ENCODE results near the gene CD81.

Gene CD81

DNA sequence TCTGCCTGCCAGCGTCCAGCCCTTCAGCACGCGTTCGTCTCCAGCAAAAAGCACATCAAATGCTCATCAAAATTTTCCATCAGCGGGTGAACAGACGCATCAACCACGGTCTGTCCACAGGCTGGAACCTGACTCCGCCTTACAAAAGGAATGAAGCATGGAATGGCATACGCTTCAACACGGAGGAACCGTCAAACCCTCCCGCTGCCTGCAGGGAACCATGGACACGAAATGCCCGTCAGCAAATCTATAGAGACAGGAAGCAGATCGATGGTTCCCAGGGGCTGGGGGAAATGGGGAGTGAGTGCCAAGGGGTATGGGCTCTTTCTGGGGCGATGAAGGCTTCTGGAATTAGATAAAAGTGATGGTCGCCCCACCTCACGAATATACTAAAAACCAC, 39.7 kb downstream of the CD81 start:
- Histone ChIP-seq H3K27ac (ENCODE audit: poor library complexity, severe bottlenecking) (no peak overlapping the region), H3K27me3 (ENCODE audit: insufficient read depth, poor library complexity, severe bottlenecking) (no peaks in the 10 kb centered on the region), H3K9me3 (ENCODE audit: severe bottlenecking) (no peaks in the 10 kb centered on the region), H3K4me1 (ENCODE audit: insufficient read depth, poor library complexity, severe bottlenecking) (no peaks in the 10 kb centered on the region), H3K36me3 (ENCODE audit: low read depth) (no peaks in the 10 kb centered on the region), H3K4me3 (ENCODE audit: severe bottlenecking) (no peak overlapping the region)
- no peak for DNase-seq (ENCODE audit: low spot score)
- no peak for ATAC-seq (ENCODE audit: low read depth)
- TF ChIP-seq, protein P1, sequence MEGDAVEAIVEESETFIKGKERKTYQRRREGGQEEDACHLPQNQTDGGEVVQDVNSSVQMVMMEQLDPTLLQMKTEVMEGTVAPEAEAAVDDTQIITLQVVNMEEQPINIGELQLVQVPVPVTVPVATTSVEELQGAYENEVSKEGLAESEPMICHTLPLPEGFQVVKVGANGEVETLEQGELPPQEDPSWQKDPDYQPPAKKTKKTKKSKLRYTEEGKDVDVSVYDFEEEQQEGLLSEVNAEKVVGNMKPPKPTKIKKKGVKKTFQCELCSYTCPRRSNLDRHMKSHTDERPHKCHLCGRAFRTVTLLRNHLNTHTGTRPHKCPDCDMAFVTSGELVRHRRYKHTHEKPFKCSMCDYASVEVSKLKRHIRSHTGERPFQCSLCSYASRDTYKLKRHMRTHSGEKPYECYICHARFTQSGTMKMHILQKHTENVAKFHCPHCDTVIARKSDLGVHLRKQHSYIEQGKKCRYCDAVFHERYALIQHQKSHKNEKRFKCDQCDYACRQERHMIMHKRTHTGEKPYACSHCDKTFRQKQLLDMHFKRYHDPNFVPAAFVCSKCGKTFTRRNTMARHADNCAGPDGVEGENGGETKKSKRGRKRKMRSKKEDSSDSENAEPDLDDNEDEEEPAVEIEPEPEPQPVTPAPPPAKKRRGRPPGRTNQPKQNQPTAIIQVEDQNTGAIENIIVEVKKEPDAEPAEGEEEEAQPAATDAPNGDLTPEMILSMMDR (IDR thresholded peaks at IDR 0.05; ENCODE audit: poor library complexity, severe bottlenecking): no peak

GRCh38 chr11:2417856-2418692, 41.0 kb downstream of the CD81 start:
- TF ChIP-seq, protein P1 (IDR thresholded peaks at IDR 0.05; ENCODE audit: poor library complexity, severe bottlenecking): no peak
- H3K4me1 ChIP-seq (ENCODE audit: insufficient read depth, poor library complexity, severe bottlenecking): no peaks in the 10 kb centered on the region
- no peaks in the 10 kb centered on the region for H3K9me3 ChIP-seq (ENCODE audit: severe bottlenecking)
- no peaks in the 10 kb centered on the region for H3K36me3 ChIP-seq (ENCODE audit: low read depth)
- no peak overlapping the region for H3K4me3 ChIP-seq (ENCODE audit: severe bottlenecking)
- no peaks in the 10 kb centered on the region for H3K27me3 ChIP-seq (ENCODE audit: insufficient read depth, poor library complexity, severe bottlenecking)
- H3K27ac ChIP-seq (ENCODE audit: poor library complexity, severe bottlenecking): no peak overlapping the region
- no peak for ATAC-seq (ENCODE audit: low read depth)
- no peak for DNase-seq (ENCODE audit: low spot score)

GRCh38 chr11:2418693-2419360, 41.7 kb downstream of the CD81 start:
- Histone ChIP-seq H3K36me3 (ENCODE audit: low read depth) (no peaks in the 10 kb centered on the region), H3K27me3 (ENCODE audit: insufficient read depth, poor library complexity, severe bottlenecking) (no peaks in the 10 kb centered on the region), H3K4me3 (ENCODE audit: severe bottlenecking) (no peak overlapping the region), H3K9me3 (ENCODE audit: severe bottlenecking) (no peaks in the 10 kb centered on the region), H3K4me1 (ENCODE audit: insufficient read depth, poor library complexity, severe bottlenecking) (no peaks in the 10 kb centered on the region), H3K27ac (ENCODE audit: poor library complexity, severe bottlenecking) (no peak overlapping the region)
- TF ChIP-seq, protein P1 (IDR thresholded peaks at IDR 0.05; ENCODE audit: poor library complexity, severe bottlenecking): no peak
- no peak for ATAC-seq (ENCODE audit: low read depth)
- DNase-seq (ENCODE audit: low spot score): no peak

DNA sequence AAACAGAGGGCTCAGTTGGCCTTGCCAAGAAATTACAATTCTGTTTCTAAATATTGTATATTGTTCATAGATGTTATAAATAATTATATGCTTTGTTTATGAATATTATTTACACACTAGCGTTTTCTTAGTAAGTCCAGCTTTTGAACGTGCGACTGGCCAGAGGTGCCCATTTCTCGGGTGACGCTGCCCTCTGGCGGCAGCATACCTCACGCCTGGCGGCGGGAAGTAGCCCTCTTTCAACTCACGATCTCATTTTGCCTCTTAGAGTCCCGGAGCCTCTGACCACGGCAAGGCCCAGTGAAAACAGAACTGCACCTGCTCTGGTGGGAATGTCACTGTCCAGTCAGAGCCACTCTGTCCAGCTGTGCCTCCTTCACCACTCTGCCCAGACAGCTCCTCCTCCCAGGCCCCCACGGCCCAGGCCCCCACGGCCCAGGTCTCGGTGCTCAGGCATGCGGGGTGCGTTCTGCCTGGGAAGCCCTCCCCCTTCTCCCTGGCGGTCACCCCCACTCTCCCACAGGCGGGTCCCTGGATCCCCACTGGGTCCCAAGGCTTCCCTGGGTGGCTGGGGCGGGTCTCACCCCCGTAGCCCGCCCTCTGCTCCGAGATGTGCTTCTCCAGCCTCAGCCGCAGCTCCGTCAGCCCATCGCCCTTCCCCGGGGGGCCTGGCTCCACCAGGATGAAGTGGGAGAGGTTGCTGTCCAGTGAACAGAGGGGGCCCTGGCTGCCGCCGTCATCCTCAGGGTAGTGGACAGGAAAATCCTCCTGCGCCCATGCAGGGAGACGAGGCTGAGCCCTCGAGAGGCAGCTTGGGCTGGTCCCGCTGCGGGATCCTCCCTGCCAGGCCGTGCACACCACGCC, 42.8 kb downstream of the CD81 start:
- Histone ChIP-seq H3K27me3 (ENCODE audit: insufficient read depth, poor library complexity, severe bottlenecking) (no peaks in the 10 kb centered on the region), H3K4me3 (ENCODE audit: severe bottlenecking) (no peak overlapping the region), H3K27ac (ENCODE audit: poor library complexity, severe bottlenecking) (no peak overlapping the region), H3K9me3 (ENCODE audit: severe bottlenecking) (no peaks in the 10 kb centered on the region), H3K4me1 (ENCODE audit: insufficient read depth, poor library complexity, severe bottlenecking) (no peaks in the 10 kb centered on the region), H3K36me3 (ENCODE audit: low read depth) (no peaks in the 10 kb centered on the region)
- ATAC-seq (ENCODE audit: low read depth): peak; percentile 49
- TF ChIP-seq, protein P1 (IDR thresholded peaks at IDR 0.05; ENCODE audit: poor library complexity, severe bottlenecking): peak; percentile 71
- no peak for DNase-seq (ENCODE audit: low spot score)

All from RWPE2 (cell line).